ENCODE measurements around the gene SLC3A2. TPM values are rescaled to one million over a fixed set of nuclear protein-coding genes. Genes with fewer than 3 reads are reported as not detected.

Gene SLC3A2
- polyA plus RNA-seq, 3 donors: 169 to 175 (median 169) TPM

DNA sequence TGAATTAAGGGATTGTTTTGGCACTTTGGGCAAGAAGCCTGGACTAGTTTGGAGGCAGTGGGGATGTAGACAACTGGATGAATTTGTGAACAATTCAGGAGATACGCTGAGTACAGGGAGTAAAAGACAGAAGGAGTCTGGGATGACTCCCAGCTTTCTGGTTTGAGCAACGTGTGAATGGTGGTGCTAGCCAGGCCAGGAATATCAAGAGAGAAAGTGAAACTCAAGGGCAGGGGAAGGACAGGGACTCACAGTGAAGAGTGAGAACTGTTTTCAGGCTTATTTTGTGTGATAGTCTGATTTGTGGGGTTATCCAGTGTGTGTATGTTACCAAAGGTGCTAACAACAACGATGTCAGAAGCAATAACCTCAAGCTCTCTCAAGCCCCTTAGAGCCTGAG, 24.6 kb downstream of the SLC3A2 start:
- DNase-seq: no peak

DNA sequence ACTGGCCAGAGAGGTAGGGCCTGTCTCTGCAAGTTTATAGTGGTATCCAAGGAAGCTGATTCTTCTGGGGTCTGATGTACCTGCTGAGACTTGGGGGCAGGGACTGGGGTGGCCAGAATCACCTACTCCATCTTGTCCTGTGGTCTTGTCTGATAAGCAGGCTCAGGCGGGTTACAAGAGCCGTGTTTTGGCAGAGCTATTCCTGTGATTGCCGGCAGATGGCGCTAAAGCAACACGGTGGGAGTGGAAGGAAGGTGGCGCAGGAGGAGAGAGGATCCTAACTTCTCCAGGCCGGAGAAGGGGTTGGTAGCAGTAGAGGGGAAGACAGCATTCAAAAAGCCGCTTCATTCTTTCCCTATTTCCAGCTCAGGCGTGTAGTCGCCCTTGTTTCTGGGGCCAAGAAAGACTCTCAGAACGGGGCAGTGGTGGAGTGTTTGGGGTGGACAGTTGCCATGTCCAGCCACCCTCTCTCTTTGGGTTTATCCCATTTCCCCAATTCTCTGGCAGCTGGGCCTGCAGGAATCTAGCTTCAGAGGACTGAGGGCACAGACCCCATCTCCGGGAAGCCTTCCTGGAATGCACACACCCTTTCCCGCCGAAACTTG, 25.3 kb downstream of the SLC3A2 start:
- DNase-seq: peak; percentile 76

DNA sequence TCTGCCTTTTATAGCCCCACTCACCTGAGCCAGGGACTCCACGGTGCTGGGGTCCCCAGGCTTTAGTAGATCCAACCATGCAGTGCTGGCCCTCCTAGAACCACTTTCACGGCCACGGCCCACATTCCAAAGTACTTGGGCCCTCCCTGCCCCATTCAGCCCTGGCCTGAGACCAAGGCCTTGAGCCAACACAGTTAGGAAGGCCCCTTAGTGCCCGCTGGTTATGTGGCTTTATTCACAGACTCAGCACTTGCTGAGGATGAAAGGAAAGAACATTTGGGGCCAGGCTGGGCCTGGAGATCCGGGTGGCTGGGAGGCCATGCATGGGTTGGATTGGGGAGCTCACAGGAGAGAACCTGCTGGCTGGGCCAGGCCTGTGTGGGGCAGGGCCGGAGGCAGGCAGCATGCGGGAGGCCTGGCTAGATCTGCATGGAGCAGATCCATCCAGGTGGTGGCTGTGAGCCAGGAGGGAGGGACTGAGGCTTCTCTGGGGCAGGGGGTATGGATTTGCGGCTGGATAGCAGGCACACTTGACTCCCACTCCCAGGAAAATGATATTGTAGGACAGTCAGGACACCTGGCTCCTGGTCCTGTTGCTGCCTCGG, 27.9 kb downstream of the SLC3A2 start:
- no peak for DNase-seq

- peak; percentile 71 for DNase-seq
Measured at GRCh38 chr11:62909107-62909894, 28.6 kb downstream of the SLC3A2 start.

- DNase-seq: no peak
Measured at GRCh38 chr11:62910141-62910882, 29.6 kb downstream of the SLC3A2 start.

DNA sequence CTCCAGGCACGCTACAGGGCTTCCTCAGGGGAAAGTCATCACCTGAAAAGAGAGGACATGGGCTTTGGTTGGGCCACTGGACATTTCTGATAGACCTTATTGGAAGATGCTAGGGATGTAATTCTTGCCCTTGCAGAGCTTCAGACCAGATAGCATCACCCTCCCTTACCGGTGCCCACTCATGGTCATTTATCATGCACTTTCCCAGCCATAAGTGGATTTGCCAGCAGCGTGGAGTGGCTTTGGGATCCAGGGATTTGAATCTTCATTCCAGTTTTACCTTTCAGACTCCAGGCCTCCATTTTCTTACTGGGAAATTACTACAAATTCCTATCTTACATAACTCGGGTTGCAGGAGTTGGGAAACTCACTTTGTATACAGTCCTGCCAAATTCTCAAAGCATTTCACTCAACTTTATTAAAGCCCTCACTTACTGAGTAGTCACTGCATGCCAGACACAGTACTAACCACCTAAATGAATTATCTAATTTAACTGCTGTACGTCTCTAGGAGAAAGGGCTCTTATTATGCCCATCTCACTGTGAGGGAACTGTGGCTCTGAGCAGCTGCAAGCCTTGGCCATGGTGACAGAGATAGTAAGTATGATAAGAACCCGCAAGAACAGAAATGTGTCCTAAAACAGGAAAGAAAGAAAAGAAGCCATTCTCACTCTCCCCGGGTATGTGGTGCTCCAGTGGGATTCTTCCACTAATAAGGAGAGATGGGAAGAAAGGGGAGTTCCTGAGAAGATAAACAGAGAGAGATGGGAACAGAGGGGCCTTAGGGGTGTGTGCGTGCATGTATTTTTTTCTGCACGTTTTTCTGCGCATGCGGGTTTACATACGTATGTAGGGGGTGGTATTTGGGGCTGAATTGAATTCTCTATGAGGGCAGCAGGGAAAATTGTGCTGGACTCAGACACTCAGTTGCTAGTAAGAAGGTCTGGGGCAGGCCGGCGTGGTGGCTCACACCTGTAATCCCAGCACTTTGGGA, 30.7 kb downstream of the SLC3A2 start:
- no peak for DNase-seq

DNA sequence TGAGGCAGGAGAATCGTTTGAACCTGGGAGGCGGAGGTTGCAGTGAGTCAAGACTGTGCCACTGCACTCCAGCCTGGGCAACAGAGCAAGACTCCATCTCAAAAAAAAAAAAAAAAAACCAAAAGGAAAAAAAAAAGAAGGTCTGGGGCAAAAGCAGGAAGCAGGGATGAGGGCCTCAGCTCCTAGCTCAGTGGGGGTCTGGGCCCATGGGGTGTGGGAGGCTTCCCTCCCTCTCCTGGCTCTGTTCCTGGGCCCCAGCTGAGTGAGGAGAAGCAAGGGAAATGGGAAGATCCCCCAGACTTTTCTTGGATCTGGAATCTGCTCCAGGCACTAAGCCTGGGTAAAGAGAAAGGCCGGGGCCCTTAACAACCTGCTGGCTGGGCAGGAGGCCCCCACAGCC, 31.6 kb downstream of the SLC3A2 start:
- DNase-seq: no peak

GRCh38 chr11:62914416-62914815, 33.7 kb downstream of the SLC3A2 start:
- no peak for DNase-seq

- no peak for DNase-seq
Measured at GRCh38 chr11:62917906-62918502, 37.3 kb downstream of the SLC3A2 start.

DNA sequence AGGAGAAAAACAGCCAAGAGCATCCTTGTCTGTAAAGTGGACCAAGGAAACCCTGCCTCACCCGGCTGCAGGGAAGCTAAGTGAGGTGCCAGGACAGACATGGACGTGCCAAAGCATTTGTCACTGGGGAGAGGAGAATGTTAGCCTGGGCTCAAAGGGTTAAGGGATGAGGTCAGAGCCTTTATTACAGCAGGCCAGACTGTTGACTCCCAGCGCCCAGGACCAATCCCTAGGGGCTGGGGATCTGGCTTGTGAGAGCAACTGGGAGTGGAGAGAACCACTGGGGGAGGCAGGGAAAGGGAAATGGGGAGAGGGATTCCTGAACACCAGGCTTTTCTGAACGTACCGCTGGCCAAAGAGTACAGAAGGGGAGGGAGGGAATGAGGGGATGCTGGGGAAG, 37.8 kb downstream of the SLC3A2 start:
- DNase-seq: no peak

GRCh38 chr11:62919476-62919875, 38.8 kb downstream of the SLC3A2 start:
- no peak for DNase-seq

DNA sequence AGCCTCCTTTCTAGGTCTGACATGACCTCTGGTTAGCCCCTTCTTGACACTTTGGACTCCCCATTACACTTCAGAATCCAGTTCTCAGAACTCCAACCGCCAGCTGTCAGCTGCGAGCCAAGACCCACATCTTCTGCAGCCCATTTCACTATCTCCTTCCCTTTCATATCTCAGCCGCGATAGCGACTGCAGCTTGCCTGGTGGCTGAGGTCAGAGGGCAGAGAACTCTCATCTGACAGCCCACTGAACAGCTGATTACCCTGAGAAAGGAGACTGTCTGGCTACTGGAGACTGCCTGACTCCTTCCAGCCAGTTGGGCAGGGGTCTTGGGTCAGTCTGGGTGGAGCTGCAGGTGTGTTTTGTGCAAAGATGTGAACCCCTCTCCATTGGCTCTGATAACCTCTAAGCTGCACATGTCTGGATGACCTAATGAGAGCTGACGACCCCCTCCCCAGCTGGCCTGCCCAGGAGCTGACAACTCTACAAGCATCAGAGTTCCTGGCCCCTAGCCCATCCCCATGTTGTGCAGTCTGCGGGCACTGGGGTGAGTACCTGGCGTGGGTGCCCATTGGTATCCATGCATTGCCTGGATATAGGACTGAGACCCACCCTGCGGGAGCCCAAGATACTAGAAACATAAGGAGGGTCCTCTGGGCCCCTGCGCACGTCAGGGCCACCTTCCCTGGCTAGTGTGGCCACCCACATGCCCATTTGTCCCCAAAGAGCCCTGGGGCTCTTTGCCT, 39.4 kb downstream of the SLC3A2 start:
- DNase-seq: no peak

DNA sequence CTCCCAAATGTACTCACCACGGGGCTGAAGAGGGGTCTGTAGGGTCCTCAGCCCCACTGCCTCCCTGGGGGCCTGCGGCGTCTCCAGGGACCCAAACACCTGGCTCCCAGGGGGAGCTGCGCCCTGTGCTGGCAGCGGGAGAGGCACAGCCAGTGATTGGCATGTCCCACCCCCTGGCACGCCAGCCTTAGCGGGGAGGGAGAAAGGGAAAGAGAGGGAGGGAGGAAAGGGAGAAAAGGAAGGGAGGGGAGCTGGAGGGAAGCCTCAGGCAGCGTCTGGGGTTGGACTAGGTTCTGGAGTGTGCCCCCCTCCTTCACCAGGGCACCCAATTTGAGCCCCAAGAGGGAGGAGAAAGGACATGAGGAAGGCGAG, 40.5 kb downstream of the SLC3A2 start, which contains the start of gene CHRM1:
Gene CHRM1 (minus strand): TSS at position 163 of the 372 bp plus-strand sequence. CDS start 10,263 bp downstream, outside the sequence.
- no peak for DNase-seq

GRCh38 chr11:62921573-62922188, 41.0 kb downstream of the SLC3A2 start:
- DNase-seq: no peak

- DNase-seq: no peak
Measured at GRCh38 chr11:62922189-62922589, 41.5 kb downstream of the SLC3A2 start.

DNA sequence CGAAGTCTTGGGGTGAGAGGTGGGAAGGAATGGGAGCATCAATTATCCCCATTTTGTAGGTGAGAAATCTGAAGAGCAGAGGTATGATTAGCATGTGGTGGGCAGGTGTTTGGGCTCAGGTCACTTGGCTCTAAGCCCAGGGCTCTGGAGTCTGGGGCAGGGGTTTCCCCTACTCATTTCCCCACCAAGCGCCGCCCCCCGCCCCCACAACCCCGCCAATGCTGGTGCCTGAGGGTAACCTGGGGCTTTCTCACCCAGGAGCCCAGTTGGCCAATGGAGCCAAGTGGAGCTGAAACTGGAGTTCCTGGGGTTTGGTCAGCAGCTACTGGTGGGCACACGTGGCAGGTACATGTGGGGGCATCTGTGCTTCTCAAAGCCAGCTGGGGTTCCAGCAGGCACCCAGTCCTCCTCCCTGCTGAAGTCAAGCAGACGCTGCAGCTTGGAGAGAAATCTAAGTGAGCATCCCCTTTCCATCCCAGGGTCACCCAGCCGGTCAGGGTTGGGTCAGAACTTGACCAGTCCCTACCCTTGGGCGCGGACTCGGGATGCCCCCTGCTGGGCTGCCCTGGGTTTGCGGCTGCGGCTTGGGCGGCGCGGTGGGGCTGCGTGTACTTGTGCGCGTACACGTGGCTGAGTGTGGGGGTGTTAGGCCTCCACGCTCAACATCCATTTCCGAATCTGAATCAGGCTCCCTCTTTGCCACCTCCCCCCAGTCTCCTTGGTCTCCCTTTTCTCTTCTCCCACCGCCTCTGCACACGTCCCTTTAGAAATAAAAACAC, 42.1 kb downstream of the SLC3A2 start:
- DNase-seq: no peak

DNA sequence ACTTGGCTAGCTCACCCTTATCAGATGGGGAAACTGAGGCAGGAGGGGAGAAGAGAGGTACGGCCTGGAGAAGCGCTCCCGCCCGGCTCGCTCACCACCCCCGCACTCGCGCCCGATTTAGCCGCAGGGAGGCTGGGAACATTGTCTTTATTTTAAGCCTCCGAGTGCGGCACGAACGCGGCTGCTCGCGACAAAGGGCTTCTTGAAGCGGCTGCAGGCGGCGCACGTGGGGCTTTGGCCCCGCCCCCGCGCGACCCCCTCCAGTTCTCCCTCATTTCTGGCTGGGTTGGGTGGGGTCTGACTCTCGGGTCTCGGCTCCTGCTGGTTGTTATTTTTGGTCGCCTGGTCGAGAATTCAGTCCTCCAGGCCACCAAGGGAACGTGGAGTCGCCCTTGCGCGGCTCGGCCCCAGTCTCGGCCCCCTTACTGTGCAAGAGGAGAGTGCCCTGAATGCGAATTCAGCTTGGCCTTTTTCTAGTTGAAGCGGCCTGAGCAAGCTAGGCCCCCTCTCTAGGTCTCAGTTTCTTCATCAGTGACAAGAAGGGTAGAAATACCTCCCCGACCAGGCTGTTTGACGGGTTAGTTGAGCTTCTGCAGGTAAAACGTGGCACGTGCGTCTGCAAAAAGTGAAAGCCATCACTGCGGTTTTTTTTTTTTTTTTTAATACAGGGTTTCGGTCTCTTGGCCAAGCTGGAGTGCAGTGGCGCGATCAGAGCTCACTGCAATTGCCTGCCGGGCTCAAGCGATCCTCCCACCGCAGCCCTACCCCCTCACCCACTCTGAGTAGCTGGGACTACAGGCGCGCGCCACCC, 43.1 kb downstream of the SLC3A2 start:
- no peak for DNase-seq

DNA sequence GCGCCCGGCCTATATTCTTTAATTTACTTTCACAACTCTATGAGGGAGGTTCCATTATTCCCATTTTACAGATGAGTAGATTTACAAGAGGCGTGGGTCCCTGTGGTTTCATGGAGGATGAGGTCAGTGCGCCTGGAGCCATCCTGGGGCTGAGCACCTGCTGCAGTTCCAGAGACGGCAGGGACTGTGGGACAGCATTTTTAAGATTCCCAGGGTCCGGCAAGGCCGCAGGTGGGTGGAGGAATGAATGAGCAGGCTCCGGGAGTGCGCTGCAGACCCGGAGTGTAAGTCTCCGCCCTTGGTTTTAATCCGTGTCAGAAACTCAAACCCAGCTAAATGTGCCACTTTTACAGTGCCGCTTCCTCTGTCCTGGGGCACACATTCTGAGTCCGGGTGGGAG, 44.6 kb downstream of the SLC3A2 start:
- no peak for DNase-seq
